Activated naive CD4-positive, alpha-beta T cell treated with anti-CD3 and anti-CD28 coated beads for 36 hours (primary cell): Measurements from ENCODE around the gene LYPD1. TPM values are rescaled to one million over a fixed set of nuclear protein-coding genes. Genes with fewer than 3 reads are reported as not detected.
"Not testable (repeated sequence)": the region's sequence is repeated elsewhere in the genome, so short reads cannot be mapped to it uniquely, and the experiment has no call there.

ENCODE experiments used
- CTCF ChIA-PET: fragments of 350-600 bp; sonication (Branson Sonifier 250); formaldehyde crosslinking; loops from one replicate; lab custom pipeline; 2021; ENCODE audit warnings: antibody characterized with exemption; lab: Charles Lee
- DNase-seq: peaks from one replicate; pipeline ENCODE4 v3.0.0-alpha.2; 2020
- H3K27ac Mint-ChIP-seq: one replicate; pipeline ENCODE4 v1.8.0; 2021; ENCODE audit warnings: mild to moderate bottlenecking, mixed read lengths
- H3K27me3 Mint-ChIP-seq: one replicate; pipeline ENCODE4 v1.8.0; 2021; ENCODE audit warnings: low read depth, mixed read lengths
- H3K36me3 Mint-ChIP-seq: one replicate; pipeline ENCODE4 v1.8.0; 2021; ENCODE audit warnings: low read depth, mixed read lengths
- H3K4me1 Mint-ChIP-seq: one replicate; pipeline ENCODE4 v1.8.0; 2021; ENCODE audit warnings: low read depth, mixed read lengths
- H3K4me3 Mint-ChIP-seq: one replicate; pipeline ENCODE4 v1.8.0; 2021; ENCODE audit warnings: mild to moderate bottlenecking, moderate library complexity, mixed read lengths
- H3K9me3 Mint-ChIP-seq: one replicate; pipeline ENCODE4 v1.8.0; 2021; ENCODE audit warnings: mixed read lengths
- intact Hi-C: fragments of 100-400 bp; cut with micrococcal nuclease; formaldehyde crosslinking; loops from one replicate; pipeline ENCODE4 v1.15.1; 2023
- total RNA-seq, 2 experiments: library from RNA; stranded (reverse); gene quantifications; one replicate each; pipeline ENCODE4 v1.2.3, GENCODE V29; 2021

The LYPD1 gene
- not detected for total RNA-seq

- DNase-seq, result no peak
- intact Hi-C loops, result no loop called here
- CTCF ChIA-PET, result no interaction called here
- no peak within 1 kb of the TSS for H3K4me3 Mint-ChIP-seq
- no peak within 1 kb of the TSS for H3K27ac Mint-ChIP-seq
- H3K27me3 Mint-ChIP-seq, result peaks cover 46% of the 10 kb centered on the region
- peaks cover 1% of the 10 kb centered on the region for H3K36me3 Mint-ChIP-seq
- H3K4me1 Mint-ChIP-seq, result peaks cover 4% of the 10 kb centered on the region
- H3K9me3 Mint-ChIP-seq, result no peaks in the 10 kb centered on the region
Measured at GRCh38 chr2:132669908-132670495, at the start of gene LYPD1. LYPD1 (minus strand) TSS chr2:132670205; CDS start chr2:132669932, 273 bp downstream.

- no peaks in the 10 kb centered on the region for H3K36me3 Mint-ChIP-seq
- intact Hi-C loops, result no loop called here
- no peaks in the 10 kb centered on the region for H3K9me3 Mint-ChIP-seq
- H3K27ac Mint-ChIP-seq, result no peak overlapping the region
- H3K27me3 Mint-ChIP-seq, result no peaks in the 10 kb centered on the region
- CTCF ChIA-PET, result no interaction called here
- H3K4me1 Mint-ChIP-seq, result no peaks in the 10 kb centered on the region
- no peak overlapping the region for H3K4me3 Mint-ChIP-seq
- DNase-seq, result no peak
Measured at GRCh38 chr2:132719480-132719879, 49.5 kb upstream of the LYPD1 start.

DNA sequence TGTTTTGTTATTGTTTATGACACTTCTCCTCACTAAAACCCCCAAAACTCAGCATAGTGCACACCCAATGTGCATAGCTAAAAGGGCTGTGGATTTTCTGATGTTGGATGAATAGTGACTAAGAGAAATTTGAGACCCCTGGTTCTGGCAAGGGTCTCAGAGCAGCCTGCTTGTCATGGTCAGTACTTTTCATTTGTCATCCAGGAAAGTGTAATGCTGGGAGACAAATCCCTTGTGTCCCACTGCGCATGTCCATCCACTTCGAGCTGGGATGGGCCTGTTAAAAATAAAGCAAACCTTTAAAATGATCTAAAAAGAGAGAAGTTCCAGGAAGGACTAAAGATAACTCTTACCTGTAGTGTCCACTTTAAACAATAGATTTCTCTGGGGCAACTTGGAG is 46.9 kb upstream of the LYPD1 start:
- CTCF ChIA-PET, result no interaction called here

DNA sequence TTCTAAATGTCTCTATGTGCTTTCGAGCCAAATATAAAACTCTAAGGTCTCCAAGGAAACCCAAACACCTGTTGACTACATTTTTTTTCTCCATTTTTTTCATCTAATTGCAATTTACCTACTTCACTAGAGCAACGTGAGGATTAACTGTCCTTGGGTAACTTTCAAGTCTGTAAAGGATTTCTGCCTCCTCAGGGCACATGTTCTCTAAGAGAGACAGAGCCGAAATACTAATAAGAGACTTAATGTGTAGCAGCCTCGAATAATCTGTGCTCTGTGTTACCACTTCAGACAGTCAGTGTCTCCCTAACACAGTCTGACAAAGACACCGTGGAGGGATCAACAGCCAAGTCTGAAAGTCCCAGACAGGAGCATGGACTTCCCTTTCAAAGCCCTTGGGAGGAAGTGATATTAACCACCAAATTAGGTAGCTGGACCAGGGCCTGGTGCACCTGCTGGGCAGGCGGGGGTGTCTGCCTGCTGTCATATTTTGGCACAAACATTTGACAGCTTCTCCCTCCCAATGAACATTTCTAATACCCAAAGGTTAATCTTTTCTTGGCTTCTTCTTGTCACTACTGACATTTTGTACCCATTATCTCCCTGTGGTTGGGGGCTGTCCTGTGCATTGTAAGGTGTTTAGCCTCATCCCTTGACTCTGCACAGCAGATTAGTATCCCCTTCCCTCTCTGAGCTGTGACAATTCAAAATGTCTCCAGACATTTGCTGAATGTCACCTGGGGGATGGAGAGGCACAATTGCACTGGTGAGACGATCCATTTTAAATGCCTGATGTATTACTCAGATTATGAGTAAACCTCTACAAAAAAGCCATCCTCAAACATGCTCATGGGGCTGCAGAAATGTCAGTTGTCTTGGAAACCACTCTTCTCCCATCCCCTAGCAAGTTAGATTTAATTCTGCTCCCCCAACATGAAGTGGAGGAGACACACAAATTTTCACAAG is 45.7 kb upstream of the LYPD1 start:
- Mint-ChIP-seq H3K9me3 (no peaks in the 10 kb centered on the region), H3K27me3 (peaks cover 2% of the 10 kb centered on the region), H3K27ac (no peak overlapping the region), H3K4me3 (no peak overlapping the region), H3K36me3 (no peaks in the 10 kb centered on the region), H3K4me1 (no peaks in the 10 kb centered on the region)
- no peak for DNase-seq
- CTCF ChIA-PET, result no interaction called here
- intact Hi-C loops, result no loop called here

More for the DNA sequence above, 46.9 kb upstream of the LYPD1 start:
- Mint-ChIP-seq H3K4me1 (no peaks in the 10 kb centered on the region), H3K4me3 (no peak overlapping the region), H3K27me3 (peaks cover 2% of the 10 kb centered on the region), H3K27ac (no peak overlapping the region), H3K36me3 (no peaks in the 10 kb centered on the region), H3K9me3 (no peaks in the 10 kb centered on the region)
- intact Hi-C loops, result no loop called here
- DNase-seq, result no peak

DNA sequence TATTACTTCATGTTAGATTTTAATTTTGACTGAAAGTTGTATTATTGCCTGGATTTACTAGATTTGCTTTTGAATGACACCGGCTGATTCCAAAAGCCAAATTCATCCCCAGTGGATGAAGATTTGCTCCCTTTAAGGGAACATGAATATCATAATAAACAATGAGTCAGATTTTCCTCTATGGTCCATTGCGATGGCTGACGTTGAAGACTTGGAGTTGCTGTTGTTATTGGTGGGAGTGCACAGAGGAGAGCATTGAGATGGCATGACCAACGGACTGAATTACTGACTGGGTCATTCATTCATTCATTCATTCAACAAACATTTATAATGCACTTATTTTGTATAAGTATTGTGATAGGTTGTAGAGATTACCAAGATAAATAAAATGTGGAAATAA is 33.4 kb upstream of the LYPD1 start:
- CTCF ChIA-PET, result no interaction called here
- Mint-ChIP-seq H3K4me3 (no peak overlapping the region), H3K4me1 (no peaks in the 10 kb centered on the region), H3K9me3 (no peaks in the 10 kb centered on the region), H3K36me3 (no peaks in the 10 kb centered on the region), H3K27me3 (peaks cover 3% of the 10 kb centered on the region), H3K27ac (no peak overlapping the region)
- no peak for DNase-seq
- intact Hi-C loops, result no loop called here

DNA sequence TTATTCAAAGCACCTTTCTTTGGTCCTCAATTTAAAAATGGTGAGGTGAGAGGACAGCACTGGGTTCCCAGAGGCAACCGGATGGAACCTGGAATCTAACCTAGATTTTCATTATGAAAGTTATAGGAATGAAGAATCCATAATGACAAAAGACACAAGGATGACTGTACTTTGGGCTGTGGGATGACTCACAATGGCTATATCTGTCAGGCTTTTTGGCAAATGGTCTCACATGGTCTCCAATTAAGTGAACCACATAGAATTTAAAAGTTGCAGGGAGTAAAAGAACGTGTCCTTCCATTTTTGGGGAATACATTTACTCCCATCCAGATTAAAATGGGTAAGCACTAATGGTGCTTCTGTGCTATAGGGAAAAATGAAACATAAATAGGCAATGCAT is 31.8 kb upstream of the LYPD1 start:
- Mint-ChIP-seq H3K36me3 (no peaks in the 10 kb centered on the region), H3K27ac (no peak overlapping the region), H3K4me3 (no peak overlapping the region), H3K27me3 (peaks cover 3% of the 10 kb centered on the region), H3K9me3 (no peaks in the 10 kb centered on the region), H3K4me1 (no peaks in the 10 kb centered on the region)
- no peak for DNase-seq
- intact Hi-C loops, result no loop called here
- CTCF ChIA-PET, result no interaction called here

DNA sequence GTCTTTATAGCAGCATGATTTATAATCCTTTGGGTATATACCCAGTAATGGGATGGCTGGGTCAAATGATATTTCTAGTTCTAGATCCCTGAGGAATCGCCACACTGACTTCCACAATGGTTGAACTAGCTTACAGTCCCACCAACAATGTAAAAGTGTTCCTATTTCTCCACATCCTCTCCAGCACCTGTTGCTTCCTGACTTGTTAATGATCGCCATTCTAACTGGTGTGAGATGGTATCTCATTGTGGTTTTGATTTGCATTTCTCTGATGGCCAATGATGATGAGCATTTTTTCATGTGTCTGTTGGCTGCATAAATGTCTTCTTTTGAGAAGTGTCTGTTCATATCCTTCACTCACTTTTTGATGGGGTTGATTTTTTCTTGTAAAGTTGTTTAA is 29.8 kb upstream of the LYPD1 start:
- H3K36me3 Mint-ChIP-seq, H3K27ac Mint-ChIP-seq, intact Hi-C loops, H3K4me3 Mint-ChIP-seq, H3K27me3 Mint-ChIP-seq, DNase-seq, H3K9me3 Mint-ChIP-seq, H3K4me1 Mint-ChIP-seq, CTCF ChIA-PET: not testable (repeated sequence)

- H3K27me3 Mint-ChIP-seq, DNase-seq, H3K4me3 Mint-ChIP-seq, H3K4me1 Mint-ChIP-seq, H3K9me3 Mint-ChIP-seq, H3K27ac Mint-ChIP-seq, CTCF ChIA-PET, H3K36me3 Mint-ChIP-seq, intact Hi-C loops: not testable (repeated sequence)
Measured at GRCh38 chr2:132698347-132698746, 28.3 kb upstream of the LYPD1 start.

- Mint-ChIP-seq H3K4me3 (no peak overlapping the region), H3K9me3 (no peaks in the 10 kb centered on the region), H3K27me3 (no peaks in the 10 kb centered on the region), H3K27ac (no peak overlapping the region), H3K4me1 (no peaks in the 10 kb centered on the region), H3K36me3 (no peaks in the 10 kb centered on the region)
- intact Hi-C loops, result no loop called here
- no peak for DNase-seq
- CTCF ChIA-PET, result no interaction called here
Measured at GRCh38 chr2:132697556-132698205, 27.7 kb upstream of the LYPD1 start.

- H3K4me3 Mint-ChIP-seq, result no peak overlapping the region
- H3K4me1 Mint-ChIP-seq, result no peaks in the 10 kb centered on the region
- CTCF ChIA-PET, result no interaction called here
- no peaks in the 10 kb centered on the region for H3K9me3 Mint-ChIP-seq
- H3K27ac Mint-ChIP-seq, result no peak overlapping the region
- no peak for DNase-seq
- intact Hi-C loops, result no loop called here
- no peaks in the 10 kb centered on the region for H3K27me3 Mint-ChIP-seq
- H3K36me3 Mint-ChIP-seq, result no peaks in the 10 kb centered on the region
Measured at GRCh38 chr2:132692816-132693215, 22.8 kb upstream of the LYPD1 start.

GRCh38 chr2:132691556-132691955 is 21.6 kb upstream of the LYPD1 start:
- no peaks in the 10 kb centered on the region for H3K36me3 Mint-ChIP-seq
- H3K27me3 Mint-ChIP-seq, result no peaks in the 10 kb centered on the region
- H3K9me3 Mint-ChIP-seq, result no peaks in the 10 kb centered on the region
- CTCF ChIA-PET, result no interaction called here
- no peaks in the 10 kb centered on the region for H3K4me1 Mint-ChIP-seq
- H3K27ac Mint-ChIP-seq, result no peak overlapping the region
- intact Hi-C loops, result no loop called here
- DNase-seq, result no peak
- H3K4me3 Mint-ChIP-seq, result no peak overlapping the region

GRCh38 chr2:132690664-132691303 is 20.8 kb upstream of the LYPD1 start:
- Mint-ChIP-seq H3K27ac (no peak overlapping the region), H3K36me3 (no peaks in the 10 kb centered on the region)
- CTCF ChIA-PET, result no interaction called here

More at GRCh38 chr2:132690664-132691303, 20.8 kb upstream of the LYPD1 start:
- intact Hi-C loops, result no loop called here
- no peaks in the 10 kb centered on the region for H3K4me1 Mint-ChIP-seq
- no peaks in the 10 kb centered on the region for H3K9me3 Mint-ChIP-seq
- H3K4me3 Mint-ChIP-seq, result no peak overlapping the region
- no peak for DNase-seq
- no peaks in the 10 kb centered on the region for H3K27me3 Mint-ChIP-seq
